HepG2 (cell line): ENCODE measurements around the gene UBE2E1.

Source experiments
- CREM ChIP-seq, 2 experiments: sonication (generic) in 1 of 2; formaldehyde crosslinking in 1 of 2; IDR thresholded peaks; 2 replicates each; pipeline versions ENCODE4 v1.4.0 to v1.6.1; 2016 to 2020; ENCODE audit warnings: antibody characterized with exemption in 1 of 2, mild to moderate bottlenecking in 1 of 2, missing genetic modification reagents in 1 of 2
- EP300 ChIP-seq, 3 experiments: sonication (generic) in 1 of 3; formaldehyde crosslinking in 1 of 3; IDR thresholded peaks; 2 replicates each; pipeline versions ENCODE4 v1.5.1 to v1.6.1; 2011 to 2020; ENCODE audit warnings: low read depth in 2 of 3, low read length in 2 of 3, borderline replicate concordance in 1 of 3, improper control_type of control experiment in 1 of 3, mild to moderate bottlenecking in 1 of 3, missing genetic modification reagents in 1 of 3, moderate library complexity in 1 of 3

- TF ChIP-seq EP300 (IDR thresholded peaks at IDR 0.05; ENCODE audit: low read depth in 2 of 2, low read length in 2 of 2) (0 out of 4 replicates have a peak, but pooled peaks of 1 of the 2 experiments have one; percentile 36), EP300 (CRISPR knock-in tag; IDR thresholded peaks at IDR 0.05; ENCODE audit: borderline replicate concordance) (peak; percentile 67; the same call in 1 of the 2 replicates), CREM (IDR thresholded peaks at IDR 0.05) (peak; percentile 94), CREM (CRISPR knock-in tag; IDR thresholded peaks at IDR 0.05) (no peak)
These were observed 111.3 kb downstream of the UBE2E1 start, which contains the start of the genes NKIRAS1 and RPL15 for GRCh38 chr3:23916886-23917678.
